GM13977 (cell line): Measurements from ENCODE around the gene RASGRF1.

Experiments
- DNase-seq: peaks from one replicate; pipeline ENCODE4 v3.0.0; 2012; ENCODE audit warnings: low spot score
- CTCF ChIP-seq: IDR thresholded peaks from 2 replicates; pipeline ENCODE4 v1.5.1; 2012; ENCODE audit warnings: mild to moderate bottlenecking, control low read depth; ENCODE audit not compliant: insufficient read depth; ENCODE audit errors: extremely low read depth, missing control alignments
- in situ Hi-C: fragments of 300-500 bp; cut with MboI; formaldehyde crosslinking; loops from one replicate; pipeline ENCODE4 v1.12.0; 2022; ENCODE audit warnings: low sequenced_read_pairs, low pct_unique_long_range_greater_than_20kb, mixed read lengths, inconsistent platforms; ENCODE audit not compliant: unreplicated experiment

RASGRF1 gene

GRCh38 chr15:78956937-78957336 is 133.6 kb downstream of the RASGRF1 start:
- no peak for TF ChIP-seq CTCF
- DNase-seq, result no peak
- in situ Hi-C loops, result no loop called here

- DNase-seq, result no peak
- no peak for TF ChIP-seq CTCF
- in situ Hi-C loops, result no loop called here
Observed at GRCh38 chr15:78955355-78955754, 135.2 kb downstream of the RASGRF1 start.

GRCh38 chr15:78951841-78952238 is 138.7 kb downstream of the RASGRF1 start:
- TF ChIP-seq CTCF, result no peak
- DNase-seq, result no peak
- in situ Hi-C loops, result no loop called here

- in situ Hi-C loops, result no loop called here
- no peak for TF ChIP-seq CTCF
- no peak for DNase-seq
Observed at GRCh38 chr15:78950902-78951840, 139.4 kb downstream of the RASGRF1 start.

- no peak for DNase-seq
- TF ChIP-seq CTCF, result no peak
- in situ Hi-C loops, result no loop called here
Observed at GRCh38 chr15:78950343-78950742, 140.2 kb downstream of the RASGRF1 start.

GRCh38 chr15:78949461-78949860 is 141.1 kb downstream of the RASGRF1 start:
- in situ Hi-C loops, result no loop called here
- DNase-seq, result no peak
- no peak for TF ChIP-seq CTCF

GRCh38 chr15:78947506-78947905 is 143.1 kb downstream of the RASGRF1 start:
- no peak for DNase-seq
- in situ Hi-C loops, result no loop called here
- no peak for TF ChIP-seq CTCF
